Peyer's patch (tissue), 4 donors: ENCODE results near the gene LMBR1. TPM values are rescaled to one million over a fixed set of nuclear protein-coding genes. Genes with fewer than 3 reads are reported as not detected.

Experiments used
- DNase-seq, 3 donors: peaks; one replicate each; pipeline ENCODE4 v3.0.0-alpha.2; 2017 to 2019
- H3K27ac ChIP-seq, 4 donors: fragments of 200-600 bp; sonication (generic); one replicate each; pipeline ENCODE4 v1.5.1; 2016 to 2019
- H3K27me3 ChIP-seq, 2 donors: fragments of 200-600 bp; sonication (generic); one replicate each; pipeline ENCODE4 v1.5.1; 2019
- H3K36me3 ChIP-seq, 3 donors: fragments of 200-600 bp; sonication (generic); one replicate each; pipeline ENCODE4 v1.5.1; 2016 to 2019
- H3K4me1 ChIP-seq, 4 donors: fragments of 200-600 bp; sonication (generic); one replicate each; pipeline ENCODE4 v1.5.1; 2016 to 2019
- H3K4me3 ChIP-seq, 4 donors: fragments of 200-600 bp; sonication (generic); 1 replicate in 3 of 4; 2 replicates in 1 of 4; pipeline ENCODE4 v1.5.1; 2016 to 2019; ENCODE audit warnings: mild to moderate bottlenecking in 1 of 4
- H3K9me3 ChIP-seq, 4 donors: fragments of 200-600 bp; sonication (generic); one replicate each; pipeline ENCODE4 v1.5.1; 2016 to 2019; ENCODE audit warnings: mild to moderate bottlenecking in 1 of 4
- CTCF ChIP-seq, 6 experiments: fragments of 450-650 bp in 4 of 6; fragments of 200-600 bp in 2 of 6; sonication (generic) in 1 of 6; IDR thresholded peaks; one replicate each; pipeline ENCODE4 v1.5.1; 2017 to 2019; ENCODE audit warnings: antibody characterized with exemption in 6 of 6, mild to moderate bottlenecking in 3 of 6, moderate library complexity in 1 of 6
- POLR2A ChIP-seq, 2 donors: fragments of 450-650 bp; IDR thresholded peaks; one replicate each; pipeline ENCODE4 v1.5.1; 2017; ENCODE audit warnings: antibody characterized with exemption in 2 of 2, mild to moderate bottlenecking in 2 of 2, moderate library complexity in 2 of 2
- total RNA-seq, 4 donors: library from RNA; depleted of rRNA; stranded (reverse); fragments of >200 nt; gene quantifications; one replicate each; pipeline ENCODE4 v1.1.0, GENCODE V29; 2016

The LMBR1 gene
- total RNA-seq, 4 donors from 2014 or later, result 30.5 to 69.3 (median 62.8) TPM

- H3K4me3 ChIP-seq, result no peak overlapping the region
- H3K27me3 ChIP-seq, result no peaks in the 10 kb centered on the region
- DNase-seq, result no peak
- H3K4me1 ChIP-seq, result no peaks in the 10 kb centered on the region
- peaks cover 0 to 37% (median 0%) of the 10 kb centered on the region in 3 donors for H3K36me3 ChIP-seq
- no peak overlapping the region for H3K27ac ChIP-seq
- no peaks in the 10 kb centered on the region for H3K9me3 ChIP-seq
- TF ChIP-seq POLR2A (IDR thresholded peaks at IDR 0.05), result no peak
Measured at GRCh38 chr7:156680281-156680680, 212.7 kb downstream of the LMBR1 start.

- Histone ChIP-seq H3K4me3 (no peak overlapping the region), H3K36me3 (peaks cover 0 to 22% (median 0%) of the 10 kb centered on the region in 3 donors), H3K27me3 (no peaks in the 10 kb centered on the region), H3K9me3 (no peaks in the 10 kb centered on the region), H3K4me1 (no peaks in the 10 kb centered on the region), H3K27ac (no peak overlapping the region)
- DNase-seq, result no peak
- no peak for TF ChIP-seq POLR2A (IDR thresholded peaks at IDR 0.05)
- TF ChIP-seq CTCF (IDR thresholded peaks at IDR 0.05), result no peak
Measured at GRCh38 chr7:156677374-156678054, 215.5 kb downstream of the LMBR1 start.

- no peak overlapping the region for H3K4me3 ChIP-seq
- TF ChIP-seq POLR2A (IDR thresholded peaks at IDR 0.05), result no peak
- TF ChIP-seq CTCF (IDR thresholded peaks at IDR 0.05), result no peak
- no peak for DNase-seq
Measured at GRCh38 chr7:156676263-156676662, 216.7 kb downstream of the LMBR1 start.

GRCh38 chr7:156675721-156676120 lies 217.3 kb downstream of the LMBR1 start:
- no peak overlapping the region for H3K4me3 ChIP-seq
- H3K27ac ChIP-seq, result no peak overlapping the region
- no peaks in the 10 kb centered on the region for H3K27me3 ChIP-seq
- H3K9me3 ChIP-seq, result no peaks in the 10 kb centered on the region
- TF ChIP-seq CTCF (IDR thresholded peaks at IDR 0.05), result no peak
- DNase-seq, result no peak
- H3K36me3 ChIP-seq, result peaks cover 0 to 15% (median 0%) of the 10 kb centered on the region in 3 donors
- H3K4me1 ChIP-seq, result no peaks in the 10 kb centered on the region

More at GRCh38 chr7:156676263-156676662, 216.7 kb downstream of the LMBR1 start:
- peaks cover 0 to 15% (median 0%) of the 10 kb centered on the region in 3 donors for H3K36me3 ChIP-seq
- H3K27me3 ChIP-seq, result no peaks in the 10 kb centered on the region
- no peak overlapping the region for H3K27ac ChIP-seq
- no peaks in the 10 kb centered on the region for H3K9me3 ChIP-seq
- H3K4me1 ChIP-seq, result no peaks in the 10 kb centered on the region

GRCh38 chr7:156673902-156674301 lies 219.1 kb downstream of the LMBR1 start:
- Histone ChIP-seq H3K9me3 (no peaks in the 10 kb centered on the region), H3K36me3 (peaks cover 0 to 15% (median 0%) of the 10 kb centered on the region in 3 donors), H3K4me3 (no peak overlapping the region), H3K27ac (no peak overlapping the region), H3K4me1 (no peaks in the 10 kb centered on the region), H3K27me3 (no peaks in the 10 kb centered on the region)
- DNase-seq, result no peak
- no peak for TF ChIP-seq POLR2A (IDR thresholded peaks at IDR 0.05)
- no peak for TF ChIP-seq CTCF (IDR thresholded peaks at IDR 0.05)

- H3K27ac ChIP-seq, result no peak overlapping the region
- no peak overlapping the region for H3K4me3 ChIP-seq
- H3K9me3 ChIP-seq, result no peaks in the 10 kb centered on the region
- no peaks in the 10 kb centered on the region for H3K27me3 ChIP-seq
- no peak for DNase-seq
- H3K36me3 ChIP-seq, result peaks cover 0 to 15% (median 0%) of the 10 kb centered on the region in 3 donors
- no peak for TF ChIP-seq CTCF (IDR thresholded peaks at IDR 0.05)
- TF ChIP-seq POLR2A (IDR thresholded peaks at IDR 0.05), result no peak
- no peaks in the 10 kb centered on the region for H3K4me1 ChIP-seq
Measured at GRCh38 chr7:156673454-156673853, 219.5 kb downstream of the LMBR1 start.
